Measurements from ENCODE around the gene GABRG3. TPM values are rescaled to one million over a fixed set of nuclear protein-coding genes. Genes with fewer than 3 reads are reported as not detected.

GABRG3 gene
- total and polyA plus RNA-seq, 2 donors (not counting 3 experiments of a cell fraction or from before 2014, with no cell fraction given) = not detected

- dilution Hi-C loops (cut with MboI; ENCODE audit: extremely low pct_ligation_motif_present, low sequenced_read_pairs) (no loop called here), intact Hi-C loops (cut with micrococcal nuclease) (no loop called here)
- no peak for TF ChIP-seq POLR2A (IDR thresholded peaks at IDR 0.05; ENCODE audit: low read depth, low read length)
- TF ChIP-seq FOS (IDR thresholded peaks at IDR 0.05; ENCODE audit: borderline replicate concordance, insufficient read depth, low read length) = no peak
- TF ChIP-seq MYC (IDR thresholded peaks at IDR 0.05; ENCODE audit: low read depth, low read length) = no peak
- TF ChIP-seq MAX (IDR thresholded peaks at IDR 0.05; ENCODE audit: insufficient read depth, insufficient read length) = no peak
- no peak for TF ChIP-seq CTCF (IDR thresholded peaks at IDR 0.05; ENCODE audit: extremely low read depth in 1 of 2, insufficient read depth in 1 of 2, low read depth in 1 of 2, low read length in 2 of 2)
- TF ChIP-seq JUN (IDR thresholded peaks at IDR 0.05; ENCODE audit: borderline replicate concordance, insufficient read depth, insufficient read length, low read depth) = no peak
- no peak for TF ChIP-seq GATA2 (IDR thresholded peaks at IDR 0.05; ENCODE audit: insufficient read depth, insufficient read length, low read depth, low read length)
- no peak for TF ChIP-seq POLR2AphosphoS5 (IDR thresholded peaks at IDR 0.05; ENCODE audit: insufficient read depth, low read depth, low read length)
- TF ChIP-seq EZH2 (IDR thresholded peaks at IDR 0.05; ENCODE audit: borderline replicate concordance, low read depth, low read length, severe bottlenecking) = no peak
- no peak overlapping the region for H3K27ac ChIP-seq (ENCODE audit: insufficient read depth, low read depth, low read length)
- DNase-seq (ENCODE audit: low read depth, low spot score) (no peak), FAIRE-seq (no peak)
- no peaks in the 10 kb centered on the region for H3K36me3 ChIP-seq (ENCODE audit: control insufficient read depth in 2 of 2, extremely low read depth in 1 of 2, insufficient read depth in 2 of 2, low read length in 2 of 2)
- no peaks in the 10 kb centered on the region for H3K27me3 ChIP-seq (ENCODE audit: control insufficient read depth in 2 of 2, insufficient read depth in 2 of 2, low read length in 2 of 2)
- H3K4me1 ChIP-seq (ENCODE audit: control insufficient read depth, extremely low read depth, insufficient read depth, low read length) = no peaks in the 10 kb centered on the region
- no peak overlapping the region for H3K4me2 ChIP-seq (ENCODE audit: insufficient read depth, low read length)
- no peaks in the 10 kb centered on the region for H3K9me1 ChIP-seq (replicated peaks; ENCODE audit: control insufficient read depth, extremely low read depth, insufficient read depth, low read length)
- no peak overlapping the region for H3K9ac ChIP-seq (replicated peaks; ENCODE audit: extremely low read depth, insufficient read depth, low read length)
- ChIA-PET POLR2A (no interaction called here), CTCF (no interaction called here)
- no peak overlapping the region for H3K4me3 ChIP-seq (replicated peaks in 1 of 3; ENCODE audit: insufficient read depth in 1 of 3, low read depth in 1 of 3, low read length in 3 of 3)
- no peaks in the 10 kb centered on the region for H4K20me1 ChIP-seq (replicated peaks; ENCODE audit: control insufficient read depth, extremely low read depth, insufficient read depth, low read length)
- BruUV-seq (replicated peaks) = no TSS peak
- no peaks in the 10 kb centered on the region for H3K79me2 ChIP-seq (ENCODE audit: control insufficient read depth, insufficient read depth, low read length)
- no peak overlapping the region for H2AFZ ChIP-seq (ENCODE audit: low read depth, low read length)
- peaks cover 6% of the 10 kb centered on the region for H3K9me3 ChIP-seq (replicated peaks; ENCODE audit: control insufficient read depth, insufficient read depth, low read length)
Observed at GRCh38 chr15:27509014-27509413, 538.0 kb downstream of the GABRG3 start.

Measured in endothelial cell of umbilical vein (primary cell).